NCI-H526 (cell line): ENCODE results near the gene TRIM46.
"Not testable (repeated sequence)": the region's sequence is repeated elsewhere in the genome, so short reads cannot be mapped to it uniquely, and the experiment has no call there.

Source experiments
- DNase-seq, 2 experiments: peaks; one replicate each; lab custom pipeline; 2025; lab: John Stamatoyannopoulos, UW

The TRIM46 gene

DNA sequence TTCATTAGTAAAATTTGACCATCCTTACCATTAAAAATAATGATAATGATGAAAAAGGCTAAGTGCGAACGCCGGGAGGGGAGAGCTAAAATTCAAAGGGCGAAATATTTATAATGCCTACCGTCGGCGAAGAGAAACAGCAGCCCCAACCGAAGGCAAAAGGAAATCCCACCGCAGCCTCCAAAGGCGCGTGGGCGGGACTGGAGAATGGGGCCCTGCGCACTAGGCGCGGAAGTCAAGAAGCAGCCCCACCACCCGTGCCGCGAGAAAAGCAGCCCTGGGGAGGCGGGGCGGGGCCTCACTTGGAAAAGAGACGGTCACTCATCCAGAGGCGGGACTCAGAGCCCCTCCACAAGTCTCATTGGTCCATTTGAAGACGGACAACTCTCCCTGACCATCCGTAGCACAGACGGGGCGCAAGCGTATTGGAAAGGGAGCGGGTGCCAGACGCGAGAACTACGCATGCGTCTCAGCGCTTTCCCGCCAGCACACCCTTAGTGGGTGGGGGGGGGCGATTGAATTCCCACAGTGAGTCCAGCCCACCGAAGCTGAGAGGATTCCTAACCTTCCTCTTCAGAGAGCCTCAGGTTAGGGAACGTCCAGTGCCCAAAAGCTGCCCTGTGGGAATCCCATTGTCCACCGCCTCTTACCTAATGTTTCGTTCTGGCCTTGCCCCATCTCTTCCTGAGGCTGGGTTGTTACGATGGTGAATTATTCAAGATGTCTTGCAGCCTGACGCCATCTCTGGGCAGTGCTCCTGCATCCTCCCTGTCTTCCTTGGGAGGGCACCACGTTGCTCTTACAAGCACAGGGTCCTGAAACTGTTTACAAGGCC lies 53.8 kb downstream of the TRIM46 start:
- DNase-seq, result peak; percentile 100

DNA sequence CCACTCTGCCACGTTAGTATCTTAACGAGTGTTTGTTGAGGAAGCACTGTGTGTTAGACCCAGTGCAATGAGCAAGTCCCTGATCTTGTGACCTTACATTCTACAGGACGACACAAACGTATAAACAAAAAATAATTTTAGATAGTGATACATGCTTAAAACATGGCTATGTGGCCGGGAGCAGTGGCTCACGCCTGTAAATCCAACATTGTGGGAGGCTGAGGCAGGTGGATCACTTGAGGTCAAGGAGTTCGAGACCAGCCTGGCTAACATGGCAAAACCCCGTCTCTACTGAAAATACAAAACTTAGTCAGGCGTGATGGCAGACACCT lies 54.4 kb downstream of the TRIM46 start:
- DNase-seq, result no peak

GRCh38 chr1:155231302-155231701 lies 57.7 kb downstream of the TRIM46 start:
- DNase-seq, result not testable (repeated sequence)

GRCh38 chr1:155232001-155232978 lies 58.6 kb downstream of the TRIM46 start:
- DNase-seq, result not testable (repeated sequence)

- DNase-seq, result not testable (repeated sequence)
Observed at GRCh38 chr1:155233502-155233901, 59.9 kb downstream of the TRIM46 start.
